Activated B cell treated with CpG ODN at 0.5 μM for 24 hours (primary cell): Measurements from ENCODE around the gene TNFRSF4. TPM values are rescaled to one million over a fixed set of nuclear protein-coding genes. Genes with fewer than 3 reads are reported as not detected.
A peak's percentile ranks its signal among the peaks of the same experiment; 100 is the strongest.

Source experiments
- ATAC-seq: fragments of 200-7000 bp; cut with Tn5 transposase; one replicate; pipeline ENCODE4 v1.10.0; 2021; ENCODE audit warnings: low read depth, mild to moderate bottlenecking, moderate library complexity
- CTCF ChIA-PET: fragments of 350-600 bp; sonication (Branson Sonifier 250); formaldehyde crosslinking; loops from one replicate; lab custom pipeline; 2021; ENCODE audit warnings: antibody characterized with exemption; lab: Charles Lee
- POLR2A ChIA-PET: fragments of 350-600 bp; sonication (Branson Sonifier 250); formaldehyde crosslinking; loops from one replicate; lab custom pipeline; 2021; ENCODE audit warnings: antibody characterized with exemption; lab: Charles Lee
- DNase-seq: peaks from one replicate; pipeline ENCODE4 v3.0.0; 2022
- H3K27ac Mint-ChIP-seq: one replicate; pipeline ENCODE4 v1.8.0; 2020; ENCODE audit warnings: mixed read lengths
- H3K27me3 Mint-ChIP-seq: one replicate; pipeline ENCODE4 v1.8.0; 2021; ENCODE audit warnings: mixed read lengths
- H3K36me3 Mint-ChIP-seq: one replicate; pipeline ENCODE4 v1.8.0; 2021; ENCODE audit warnings: low read depth, mixed read lengths
- H3K4me1 Mint-ChIP-seq: one replicate; pipeline ENCODE4 v1.8.0; 2021; ENCODE audit warnings: mixed read lengths
- H3K4me3 Mint-ChIP-seq: one replicate; pipeline ENCODE4 v1.8.0; 2020; ENCODE audit warnings: mild to moderate bottlenecking, mixed read lengths
- H3K9me3 Mint-ChIP-seq: one replicate; pipeline ENCODE4 v1.8.0; 2020; ENCODE audit warnings: mixed read lengths
- CTCF ChIP-seq: fragments of 200-600 bp; IDR thresholded peaks from one replicate; pipeline ENCODE4 v1.8.0; 2022; ENCODE audit warnings: antibody characterized with exemption, mild to moderate bottlenecking
- intact Hi-C: fragments of 100-400 bp; cut with micrococcal nuclease; formaldehyde crosslinking; loops from one replicate; pipeline ENCODE4 v1.15.1; 2024
- total RNA-seq: library from RNA; stranded (reverse); gene quantifications from 2 replicates; pipeline ENCODE4 v1.2.3, GENCODE V29; 2022

The TNFRSF4 gene
- total RNA-seq, 1 donor from 2014 or later = 0.86 TPM

- H3K27ac Mint-ChIP-seq = no peak overlapping the region
- ATAC-seq = no peak
- H3K9me3 Mint-ChIP-seq = peaks cover 5% of the 10 kb centered on the region
- intact Hi-C loops = no loop called here
- H3K27me3 Mint-ChIP-seq = peaks cover 4% of the 10 kb centered on the region
- TF ChIP-seq CTCF = no peak
- DNase-seq = no peak
- CTCF ChIA-PET = interaction anchor here (0.9 kb wide), 1 partner anchor 66 kb away, joined by 4 read pairs; no protein-coding TSS in a partner anchor
- POLR2A ChIA-PET = interaction anchor here (1.0 kb wide), 1 partner anchor 19 kb away, joined by 6 read pairs; no protein-coding TSS in a partner anchor
- no peak overlapping the region for H3K4me3 Mint-ChIP-seq
- no peaks in the 10 kb centered on the region for H3K4me1 Mint-ChIP-seq
- no peaks in the 10 kb centered on the region for H3K36me3 Mint-ChIP-seq
Measured at GRCh38 chr1:1187938-1188337, 26.0 kb downstream of the TNFRSF4 start.

GRCh38 chr1:1185101-1185765 lies 28.7 kb downstream of the TNFRSF4 start:
- peaks cover 17% of the 10 kb centered on the region for H3K27me3 Mint-ChIP-seq
- CTCF ChIA-PET = no interaction called here
- intact Hi-C loops = no loop called here
- TF ChIP-seq CTCF = no peak
- H3K4me1 Mint-ChIP-seq = no peaks in the 10 kb centered on the region
- H3K4me3 Mint-ChIP-seq = no peak overlapping the region
- H3K9me3 Mint-ChIP-seq = no peaks in the 10 kb centered on the region
- ATAC-seq = no peak
- no peaks in the 10 kb centered on the region for H3K36me3 Mint-ChIP-seq
- no peak for DNase-seq
- POLR2A ChIA-PET = interaction anchor here (0.6 kb wide), 1 partner anchor 20 kb away, joined by 8 read pairs; no protein-coding TSS in a partner anchor
- no peak overlapping the region for H3K27ac Mint-ChIP-seq

- Mint-ChIP-seq H3K4me3 (no peak overlapping the region), H3K27ac (no peak overlapping the region), H3K27me3 (peaks cover 17% of the 10 kb centered on the region), H3K36me3 (no peaks in the 10 kb centered on the region), H3K9me3 (no peaks in the 10 kb centered on the region), H3K4me1 (no peaks in the 10 kb centered on the region)
- intact Hi-C loops = no loop called here
- no peak for DNase-seq
- CTCF ChIA-PET = no interaction called here
- no peak for TF ChIP-seq CTCF
- POLR2A ChIA-PET = no interaction called here
- no peak for ATAC-seq
Measured at GRCh38 chr1:1183833-1184775, 29.8 kb downstream of the TNFRSF4 start.

- peaks cover 17% of the 10 kb centered on the region for H3K27me3 Mint-ChIP-seq
- no peak for ATAC-seq
- no peak overlapping the region for H3K27ac Mint-ChIP-seq
- DNase-seq = peak; percentile 17
- H3K4me1 Mint-ChIP-seq = no peaks in the 10 kb centered on the region
- no peaks in the 10 kb centered on the region for H3K9me3 Mint-ChIP-seq
- ChIA-PET CTCF (no interaction called here), POLR2A (no interaction called here)
- intact Hi-C loops = no loop called here
- no peak for TF ChIP-seq CTCF
- no peaks in the 10 kb centered on the region for H3K36me3 Mint-ChIP-seq
- H3K4me3 Mint-ChIP-seq = no peak overlapping the region
Measured at GRCh38 chr1:1183221-1183747, 30.7 kb downstream of the TNFRSF4 start.
